Stimulated activated CD8-positive, alpha-beta memory T cell treated with anti-CD3 and anti-CD28 coated beads, Interleukin-15, amount 100 ng/mL, for 24 hours (primary cell): ENCODE measurements around the gene GPR55.

Experiments used
- DNase-seq: peaks from one replicate; pipeline ENCODE4 v3.0.0-alpha.2; 2020; ENCODE audit warnings: low read depth

GPR55 gene

DNA sequence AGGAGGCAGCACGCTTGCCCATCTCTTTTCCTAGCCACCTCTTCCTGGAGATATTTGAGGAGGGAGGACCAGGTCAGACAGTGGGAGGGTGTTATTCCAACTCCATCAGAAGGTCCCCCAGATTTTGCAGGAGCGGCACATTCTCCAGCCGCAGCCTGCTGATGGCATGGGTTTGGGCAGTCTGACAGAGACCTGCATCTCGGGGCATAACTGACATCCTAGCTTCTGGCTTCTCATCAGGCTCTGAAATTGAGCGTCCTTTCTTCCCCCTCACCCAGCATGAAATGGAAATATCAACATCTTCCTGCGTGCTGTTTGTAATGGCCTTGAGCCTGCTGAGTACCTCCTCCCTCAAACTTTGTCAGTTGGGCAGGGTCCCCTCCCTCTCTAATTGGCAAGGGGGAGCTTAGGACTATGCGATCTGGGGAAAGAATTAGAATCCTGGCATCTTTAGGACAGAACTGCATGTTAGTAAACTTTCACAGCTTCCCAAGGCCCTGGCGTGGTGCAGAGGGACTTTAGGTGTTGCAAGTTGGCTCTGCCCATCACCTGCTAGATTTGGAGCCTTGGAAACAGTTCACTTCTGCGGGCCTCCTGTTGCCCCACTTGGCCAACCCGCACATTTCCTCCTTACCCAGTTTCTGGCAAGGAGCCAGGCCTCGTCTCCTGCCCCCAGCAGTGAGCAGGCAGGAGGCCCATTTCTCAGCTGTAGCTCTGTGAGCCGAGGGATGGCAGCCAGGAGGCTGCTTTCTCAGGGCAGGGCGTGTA is 58.1 kb downstream of the GPR55 start:
- no peak for DNase-seq

- DNase-seq, result no peak
Observed at GRCh38 chr2:230865766-230866755, 59.0 kb downstream of the GPR55 start.

DNA sequence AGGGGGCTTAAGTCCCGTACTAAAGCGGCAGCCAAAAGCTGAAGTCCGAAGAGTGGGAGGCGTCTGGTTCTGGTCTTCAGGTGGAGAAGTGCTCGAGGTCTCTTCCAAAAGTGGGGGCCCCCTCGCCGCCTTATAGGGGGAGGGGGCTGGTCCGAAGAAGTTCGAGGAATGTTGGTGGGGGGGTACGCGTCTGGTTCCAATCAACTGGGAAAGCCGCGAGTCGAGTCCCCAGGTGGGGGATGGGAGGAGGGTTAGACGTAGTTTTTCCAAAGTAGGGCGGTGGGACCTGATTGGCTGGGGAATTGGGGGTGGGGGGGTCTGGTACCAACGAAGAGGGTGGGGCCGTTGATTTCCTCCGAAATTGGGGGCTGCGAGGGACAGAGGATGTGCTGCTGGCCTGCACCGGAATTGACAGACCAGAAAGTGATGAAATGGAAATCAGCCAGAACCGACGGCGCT is 59.7 kb downstream of the GPR55 start:
- DNase-seq, result no peak

DNA sequence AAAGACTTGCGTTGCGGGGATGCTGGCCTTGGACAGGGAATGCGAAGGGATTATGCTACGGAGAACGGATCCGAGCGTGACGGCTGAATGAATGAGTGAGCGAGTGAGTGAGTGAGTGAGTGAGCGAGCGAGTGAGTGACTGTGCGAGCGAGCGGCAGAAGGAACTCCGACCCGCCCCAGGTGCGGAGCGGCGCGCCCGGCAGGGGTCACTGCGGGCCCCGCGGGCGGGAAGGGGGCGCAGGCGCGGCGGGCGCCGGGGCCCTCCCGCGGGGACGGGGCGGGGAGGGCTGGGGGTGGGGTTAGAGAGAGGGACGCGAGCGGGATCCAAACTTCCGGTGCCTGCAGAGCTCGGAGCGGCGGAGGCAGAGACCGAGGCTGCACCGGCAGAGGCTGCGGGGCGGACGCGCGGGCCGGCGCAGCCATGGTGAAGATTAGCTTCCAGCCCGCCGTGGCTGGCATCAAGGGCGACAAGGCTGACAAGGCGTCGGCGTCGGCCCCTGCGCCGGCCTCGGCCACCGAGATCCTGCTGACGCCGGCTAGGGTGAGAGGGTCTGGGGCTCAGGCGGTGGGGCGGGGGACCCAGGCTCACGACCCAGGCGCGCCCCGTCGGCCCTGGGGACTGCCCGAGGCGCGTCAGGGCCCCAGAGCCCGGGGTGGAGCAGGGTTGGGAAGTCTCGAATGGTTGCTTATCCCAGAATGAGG is 60.3 kb downstream of the GPR55 start, which contains the start of gene ITM2C:
ITM2C (plus strand) TSS at position 338 of the 702 bp plus-strand sequence; CDS start at position 422, 84 bp downstream.
- peak; percentile 42 for DNase-seq

GRCh38 chr2:230864122-230864604 is 60.9 kb downstream of the GPR55 start:
- no peak for DNase-seq

GRCh38 chr2:230863442-230864121 is 61.5 kb downstream of the GPR55 start:
- no peak for DNase-seq

DNA sequence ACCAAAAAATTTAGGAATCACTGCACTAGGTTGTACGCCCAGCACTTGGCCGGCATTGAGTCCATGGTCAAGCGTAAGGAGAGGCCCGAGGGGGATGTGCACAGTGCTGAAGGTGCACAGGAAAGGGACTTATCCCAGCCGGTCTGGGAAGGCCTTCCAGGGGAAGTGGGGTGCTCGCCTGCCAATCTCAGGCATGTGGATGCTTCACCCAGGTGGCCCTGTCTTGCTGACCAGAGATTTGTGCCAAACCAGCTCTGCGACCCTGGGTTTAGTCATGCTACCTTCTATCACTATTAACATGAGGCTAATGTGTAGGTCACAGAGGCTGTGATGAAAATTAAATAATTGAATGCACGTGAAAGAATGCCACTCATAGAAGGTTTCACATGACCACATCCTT is 62.0 kb downstream of the GPR55 start:
- no peak for DNase-seq

DNA sequence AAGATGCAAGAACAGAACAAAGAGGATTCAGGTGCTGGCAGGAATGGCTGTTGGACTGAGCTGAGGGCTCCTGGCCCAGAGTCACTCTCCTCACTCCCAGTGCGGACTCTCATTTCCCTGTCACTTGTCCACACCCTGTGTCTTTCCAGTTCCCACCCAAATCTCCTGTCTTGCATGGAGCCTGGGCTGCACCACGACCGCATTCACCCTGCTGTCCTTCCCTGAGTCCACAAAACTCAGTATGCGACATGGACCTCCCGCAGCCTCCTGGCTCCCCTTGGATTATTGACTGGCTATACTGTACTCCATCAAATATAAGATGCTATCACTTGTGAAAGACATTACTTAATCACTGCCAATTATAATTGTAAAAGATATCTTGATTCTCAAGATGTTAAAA is 62.8 kb downstream of the GPR55 start:
- no peak for DNase-seq

GRCh38 chr2:230861552-230862255 is 63.3 kb downstream of the GPR55 start:
- no peak for DNase-seq
